HCT116 (cell line): ENCODE results near the gene ITIH1. TPM values are rescaled to one million over a fixed set of nuclear protein-coding genes. Genes with fewer than 3 reads are reported as not detected.
"Not testable (repeated sequence)": the region's sequence is repeated elsewhere in the genome, so short reads cannot be mapped to it uniquely, and the experiment has no call there.

Source experiments
- ATAC-seq: fragments of 200-7000 bp; cut with Tn5 transposase; 2 replicates; pipeline ENCODE4 v1.9.1; 2020; ENCODE audit warnings: mild to moderate bottlenecking, moderate library complexity
- Bru-seq: library from RNA; stranded (reverse); fragments of 400-500 nt; gene quantifications from one replicate; lab custom pipeline; 2021; lab: Mats Ljungman, UMichigan
- BruChase-seq, 2 experiments: library from RNA; stranded (reverse); fragments of 400-500 nt; gene quantifications; one replicate each; lab custom pipeline; 2021; lab: Mats Ljungman, UMichigan
- BruUV-seq: library from RNA; stranded (reverse); fragments of 400-500 nt; replicated peaks from 2 replicates; lab custom pipeline; 2021; lab: Mats Ljungman, UMichigan
- CTCF ChIA-PET: fragments of 300-600 bp; sonication (Branson Sonifier 250); formaldehyde crosslinking; loops from one replicate; lab custom pipeline; 2021; ENCODE audit warnings: antibody characterized with exemption; lab: Charles Lee
- POLR2A ChIA-PET: fragments of 300-600, 350-600 bp; sonication (Branson Sonifier 250); formaldehyde crosslinking; loops from one replicate; lab custom pipeline; 2021; ENCODE audit warnings: antibody characterized with exemption; lab: Charles Lee
- RAD21 ChIA-PET, 2 experiments: fragments of 300-600 bp; sonication (Branson Sonifier 250); formaldehyde crosslinking; loops; one replicate each; lab custom pipeline; 2023; ENCODE audit warnings: low total read pairs in 2 of 2; ENCODE audit not compliant: uncharacterized antibody in 2 of 2, unreplicated experiment in 2 of 2, low non-redundant PET in 1 of 2; lab: Charles Lee
- DNase-seq: peaks from one replicate; pipeline ENCODE4 v3.0.0-alpha.2; 2010; ENCODE audit warnings: low read depth, low spot score
- H2AFZ ChIP-seq: fragments of 200-600 bp; shearing (Covaris generic), sonication (generic); 2 replicates; pipeline ENCODE4 v1.6.1; 2017; ENCODE audit warnings: low read depth, mixed run types, mixed read lengths, antibody characterized with exemption, low read length; ENCODE audit not compliant: poor library complexity, severe bottlenecking
- H3K27ac ChIP-seq: 2 replicates; pipeline ENCODE4 v1.5.1; 2012; ENCODE audit warnings: low read depth, low read length
- H3K27me3 ChIP-seq: fragments of 200-600 bp; sonication (generic); 2 replicates; pipeline ENCODE4 v1.6.1; 2016; ENCODE audit warnings: mixed run types, low read length, mixed read lengths; ENCODE audit not compliant: insufficient read depth
- H3K36me3 ChIP-seq, 2 experiments: fragments of 200-500 bp in 1 of 2; fragments of 200-600 bp in 1 of 2; sonication (Bioruptor generic) in 1 of 2; sonication (generic) in 1 of 2; 2 replicates each; pipeline versions ENCODE4 v1.5.1 to v1.6.1; 2014 to 2016; ENCODE audit warnings: low read length in 2 of 2, inconsistent platforms in 1 of 2, mixed read lengths in 1 of 2, mixed run types in 1 of 2; ENCODE audit not compliant: insufficient read depth in 2 of 2, control insufficient read depth in 1 of 2
- H3K4me1 ChIP-seq, 2 experiments: fragments of 200-600 bp in 1 of 2; sonication (generic) in 1 of 2; 2 replicates each; pipeline versions ENCODE4 v1.5.1 to v1.6.1; 2012 to 2017; ENCODE audit warnings: low read length in 2 of 2, inconsistent platforms in 1 of 2, mild to moderate bottlenecking in 1 of 2, mixed read lengths in 1 of 2, mixed run types in 1 of 2, moderate library complexity in 1 of 2; ENCODE audit not compliant: insufficient read depth in 2 of 2, control insufficient read depth in 1 of 2
- H3K4me2 ChIP-seq: fragments of 200-600 bp; sonication (generic); 2 replicates; pipeline ENCODE4 v1.6.1; 2017; ENCODE audit warnings: mixed run types, low read length, mixed read lengths
- H3K4me3 ChIP-seq, 2 experiments: fragments of 200-600 bp in 1 of 2; sonication (generic) in 1 of 2; replicated peaks in 1 of 2; 2 replicates each; pipeline ENCODE4 v1.5.1; 2011 to 2016; ENCODE audit warnings: low read length in 2 of 2, control low read depth in 1 of 2, low read depth in 1 of 2, mild to moderate bottlenecking in 1 of 2, mixed read lengths in 1 of 2, mixed run types in 1 of 2
- H3K79me2 ChIP-seq: fragments of 200-600 bp; sonication (generic); 2 replicates; pipeline ENCODE4 v1.6.1; 2017; ENCODE audit warnings: mild to moderate bottlenecking, mixed run types, low read length, moderate library complexity, mixed read lengths; ENCODE audit not compliant: insufficient read depth
- H3K9ac ChIP-seq: fragments of 200-600 bp; sonication (generic); 2 replicates; pipeline ENCODE4 v1.6.1; 2016; ENCODE audit warnings: low read length, mixed read lengths
- H3K9me2 ChIP-seq: fragments of 200-600 bp; sonication (generic), shearing (Covaris generic); 2 replicates; pipeline ENCODE4 v1.6.1; 2017; ENCODE audit warnings: mixed run types, mild to moderate bottlenecking, moderate library complexity; ENCODE audit not compliant: insufficient read depth
- H3K9me3 ChIP-seq, 2 experiments: fragments of 200-500 bp in 1 of 2; fragments of 200-600 bp in 1 of 2; sonication (Bioruptor generic) in 1 of 2; sonication (generic) in 1 of 2; 2 replicates each; pipeline ENCODE4 v1.6.1; 2014 to 2017; ENCODE audit warnings: low read length in 2 of 2, mixed read lengths in 2 of 2, inconsistent platforms in 1 of 2, low read depth in 1 of 2, mild to moderate bottlenecking in 1 of 2, mixed run types in 1 of 2, moderate library complexity in 1 of 2; ENCODE audit not compliant: control insufficient read depth in 1 of 2, insufficient read depth in 1 of 2
- H4K20me1 ChIP-seq: fragments of 200-600 bp; sonication (generic), shearing (Covaris generic); 2 replicates; pipeline ENCODE4 v1.6.1; 2017; ENCODE audit warnings: mixed run types, mild to moderate bottlenecking, moderate library complexity; ENCODE audit not compliant: insufficient read depth
- CBX3 ChIP-seq: IDR thresholded peaks from 2 replicates; pipeline ENCODE4 v1.6.1; 2012; ENCODE audit warnings: low read depth
- EGR1 ChIP-seq: IDR thresholded peaks from 2 replicates; pipeline ENCODE4 v1.6.1; 2012; ENCODE audit warnings: low read depth
- FOSL1 ChIP-seq: IDR thresholded peaks from 2 replicates; pipeline ENCODE4 v1.6.1; 2012; ENCODE audit warnings: low read depth
- intact Hi-C: fragments of 100-400 bp; cut with micrococcal nuclease; formaldehyde crosslinking; loops from 2 replicates; pipeline ENCODE4 v1.10.0; 2022
- long read RNA-seq: library from polyadenylated mRNA; unstranded; transcript quantifications from one replicate; pipeline ENCODE4 v2.0.0, GENCODE V29; 2021; ENCODE audit not compliant: unreplicated experiment
- polyA plus RNA-seq: library from polyadenylated mRNA; unstranded; fragments of >200 nt; gene quantifications from 2 replicates; pipeline ENCODE4 v1.2.1, GENCODE V29; 2012; ENCODE audit warnings: missing spikeins
- total RNA-seq: library from RNA; stranded (reverse); gene quantifications from one replicate; pipeline ENCODE4 v1.2.1, GENCODE V29; 2021; ENCODE audit not compliant: unreplicated experiment

ITIH1 gene, protein sequence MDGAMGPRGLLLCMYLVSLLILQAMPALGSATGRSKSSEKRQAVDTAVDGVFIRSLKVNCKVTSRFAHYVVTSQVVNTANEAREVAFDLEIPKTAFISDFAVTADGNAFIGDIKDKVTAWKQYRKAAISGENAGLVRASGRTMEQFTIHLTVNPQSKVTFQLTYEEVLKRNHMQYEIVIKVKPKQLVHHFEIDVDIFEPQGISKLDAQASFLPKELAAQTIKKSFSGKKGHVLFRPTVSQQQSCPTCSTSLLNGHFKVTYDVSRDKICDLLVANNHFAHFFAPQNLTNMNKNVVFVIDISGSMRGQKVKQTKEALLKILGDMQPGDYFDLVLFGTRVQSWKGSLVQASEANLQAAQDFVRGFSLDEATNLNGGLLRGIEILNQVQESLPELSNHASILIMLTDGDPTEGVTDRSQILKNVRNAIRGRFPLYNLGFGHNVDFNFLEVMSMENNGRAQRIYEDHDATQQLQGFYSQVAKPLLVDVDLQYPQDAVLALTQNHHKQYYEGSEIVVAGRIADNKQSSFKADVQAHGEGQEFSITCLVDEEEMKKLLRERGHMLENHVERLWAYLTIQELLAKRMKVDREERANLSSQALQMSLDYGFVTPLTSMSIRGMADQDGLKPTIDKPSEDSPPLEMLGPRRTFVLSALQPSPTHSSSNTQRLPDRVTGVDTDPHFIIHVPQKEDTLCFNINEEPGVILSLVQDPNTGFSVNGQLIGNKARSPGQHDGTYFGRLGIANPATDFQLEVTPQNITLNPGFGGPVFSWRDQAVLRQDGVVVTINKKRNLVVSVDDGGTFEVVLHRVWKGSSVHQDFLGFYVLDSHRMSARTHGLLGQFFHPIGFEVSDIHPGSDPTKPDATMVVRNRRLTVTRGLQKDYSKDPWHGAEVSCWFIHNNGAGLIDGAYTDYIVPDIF
- total RNA-seq, result 0.37 TPM
- polyA plus RNA-seq, result not detected in 2 replicates
- not detected for Bru-seq, nascent RNA
- percentile 9 among the genes with signal in this experiment for BruChase-seq, experiment 1, labeled RNA remaining after a 6-hour chase
- BruChase-seq, experiment 2, labeled RNA remaining after a 2-hour chase, result not detected
- long read RNA-seq, result 0 reads

DNA sequence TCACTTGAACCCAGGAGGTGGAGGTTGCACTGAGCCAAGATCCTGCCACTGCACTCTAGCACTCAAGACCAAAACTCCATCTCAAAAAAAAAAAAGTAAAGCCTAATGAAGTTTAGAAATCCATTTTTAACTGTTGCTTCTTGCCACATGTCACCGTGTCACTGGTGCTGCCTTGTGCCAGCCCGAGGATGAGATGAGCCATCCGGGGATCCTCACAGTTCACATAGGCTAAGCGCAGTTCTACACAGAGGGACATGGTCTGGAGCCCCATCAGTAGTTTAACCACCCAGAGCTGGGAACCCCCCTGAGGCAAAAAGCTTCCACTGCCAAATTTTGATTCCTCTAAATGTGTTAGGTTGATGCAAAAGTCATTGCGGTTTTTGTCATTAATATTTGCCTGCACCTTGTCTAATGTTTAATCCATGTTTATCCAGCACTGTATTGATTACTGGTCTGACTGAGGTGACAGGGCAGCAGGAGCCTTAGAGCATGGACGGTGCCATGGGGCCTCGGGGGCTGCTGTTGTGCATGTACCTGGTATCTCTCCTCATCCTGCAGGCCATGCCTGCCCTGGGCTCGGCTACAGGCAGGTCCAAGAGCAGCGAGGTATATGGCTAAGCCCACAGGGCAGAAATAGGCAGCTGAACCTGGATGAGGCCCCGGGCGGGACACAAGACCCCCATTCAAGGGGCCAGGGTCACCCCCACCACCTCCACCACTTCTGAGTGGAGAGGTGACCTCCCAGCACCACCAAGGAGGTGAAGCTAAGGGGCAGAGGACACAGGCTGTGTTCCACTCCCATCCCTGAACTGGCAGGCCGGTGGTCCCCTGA, at the start of gene ITIH1:
Gene ITIH1, plus strand, starts transcription at position 473 of the 832 bp plus-strand sequence. Its CDS starts 17 bp downstream, at position 490.
- ChIA-PET POLR2A (no interaction called here), RAD21 (no interaction called here), CTCF (no interaction called here)
- peaks cover 0 to 8% of the 10 kb centered on the region in 2 experiments; a peak in 1 of 4 replicates for H3K4me1 ChIP-seq
- no peak within 1 kb of the TSS for H3K4me3 ChIP-seq
- no peak for ATAC-seq
- no TSS peak for BruUV-seq
- intact Hi-C loops, result no loop called here
- H4K20me1 ChIP-seq, result no peaks in the 10 kb centered on the region
- H3K27ac ChIP-seq, result no peak within 1 kb of the TSS
- peak within 1 kb of the TSS; percentile 17; the same call in 1 of the 2 replicates for H3K4me2 ChIP-seq
- H3K79me2 ChIP-seq, result no peaks in the 10 kb centered on the region
- H3K9me3 ChIP-seq, result no peaks in the 10 kb centered on the region
- no peaks in the 10 kb centered on the region for H3K9me2 ChIP-seq
- peaks cover 19% of the 10 kb centered on the region; the same call in 1 of the 2 replicates for H3K27me3 ChIP-seq
- H2AFZ ChIP-seq, result no peak within 1 kb of the TSS
- no peak for DNase-seq
- TF ChIP-seq FOSL1 (no peak), CBX3 (no peak), EGR1 (no peak)
- no peaks in the 10 kb centered on the region for H3K36me3 ChIP-seq
- no peak within 1 kb of the TSS for H3K9ac ChIP-seq

DNA sequence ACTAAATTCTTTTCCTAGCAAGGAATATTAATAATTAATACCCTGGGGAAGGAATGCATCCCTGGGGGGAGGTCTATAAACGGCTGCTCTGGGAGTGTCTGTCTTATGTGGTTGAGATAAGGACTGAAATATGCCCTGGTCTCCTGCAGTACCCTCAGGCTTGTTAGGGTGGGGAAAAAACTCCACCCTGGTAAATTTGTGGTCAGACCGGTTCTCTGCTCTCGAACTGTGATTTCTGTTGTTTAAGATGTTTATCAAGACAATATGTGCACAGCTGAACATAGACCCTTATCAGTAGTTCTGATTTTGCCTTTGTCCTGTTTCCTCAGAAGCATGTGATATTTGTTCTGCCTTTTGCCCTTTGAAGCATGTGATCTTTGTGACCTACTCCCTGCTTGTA, 48.6 kb upstream of the ITIH1 start:
- H3K9me2 ChIP-seq, H3K9me3 ChIP-seq, H3K79me2 ChIP-seq, H3K9ac ChIP-seq, ATAC-seq, H3K27me3 ChIP-seq, CTCF ChIA-PET, DNase-seq, H3K4me2 ChIP-seq, H3K27ac ChIP-seq, H3K4me1 ChIP-seq, BruUV-seq, POLR2A ChIA-PET, H2AFZ ChIP-seq, H3K4me3 ChIP-seq, RAD21 ChIA-PET, intact Hi-C loops, H4K20me1 ChIP-seq: not testable (repeated sequence)
- 0 out of 2 replicates have a peak, but pooled peaks have one; percentile 13 for TF ChIP-seq CBX3
- peaks cover 9 to 23% of the 10 kb centered on the region in 2 experiments for H3K36me3 ChIP-seq
